ENCODE data around the gene MKX.

The MKX gene

DNA sequence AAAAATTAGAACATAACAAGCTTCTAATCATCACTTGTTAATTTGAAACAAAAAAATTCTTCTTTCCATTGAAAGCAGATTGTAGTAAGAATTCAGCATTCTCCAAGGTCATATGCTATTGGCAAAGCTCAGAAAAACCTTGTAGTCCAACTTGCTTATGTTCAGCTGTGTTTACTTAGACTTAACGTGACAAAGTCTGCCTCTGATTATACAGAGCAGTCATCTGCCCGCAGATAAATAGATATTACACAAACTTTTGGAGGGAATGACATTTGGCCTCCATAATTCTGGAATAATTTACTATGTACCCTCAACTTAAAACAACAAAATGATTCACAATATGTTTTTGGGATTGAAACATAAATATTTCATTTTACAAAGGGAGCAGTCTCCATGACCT is 45.8 kb downstream of the MKX start:
- H3K27ac ChIP-seq, result no peak overlapping the region
- DNase-seq (ENCODE audit: low spot score), result no peak
- ChIA-PET CTCF (no interaction called here), POLR2A (ENCODE audit: low non-redundant PET) (no interaction called here)
- TF ChIP-seq, protein P1, sequence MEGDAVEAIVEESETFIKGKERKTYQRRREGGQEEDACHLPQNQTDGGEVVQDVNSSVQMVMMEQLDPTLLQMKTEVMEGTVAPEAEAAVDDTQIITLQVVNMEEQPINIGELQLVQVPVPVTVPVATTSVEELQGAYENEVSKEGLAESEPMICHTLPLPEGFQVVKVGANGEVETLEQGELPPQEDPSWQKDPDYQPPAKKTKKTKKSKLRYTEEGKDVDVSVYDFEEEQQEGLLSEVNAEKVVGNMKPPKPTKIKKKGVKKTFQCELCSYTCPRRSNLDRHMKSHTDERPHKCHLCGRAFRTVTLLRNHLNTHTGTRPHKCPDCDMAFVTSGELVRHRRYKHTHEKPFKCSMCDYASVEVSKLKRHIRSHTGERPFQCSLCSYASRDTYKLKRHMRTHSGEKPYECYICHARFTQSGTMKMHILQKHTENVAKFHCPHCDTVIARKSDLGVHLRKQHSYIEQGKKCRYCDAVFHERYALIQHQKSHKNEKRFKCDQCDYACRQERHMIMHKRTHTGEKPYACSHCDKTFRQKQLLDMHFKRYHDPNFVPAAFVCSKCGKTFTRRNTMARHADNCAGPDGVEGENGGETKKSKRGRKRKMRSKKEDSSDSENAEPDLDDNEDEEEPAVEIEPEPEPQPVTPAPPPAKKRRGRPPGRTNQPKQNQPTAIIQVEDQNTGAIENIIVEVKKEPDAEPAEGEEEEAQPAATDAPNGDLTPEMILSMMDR (conservative IDR thresholded peaks at IDR 0.05; ENCODE audit: low read depth), result no peak

DNA sequence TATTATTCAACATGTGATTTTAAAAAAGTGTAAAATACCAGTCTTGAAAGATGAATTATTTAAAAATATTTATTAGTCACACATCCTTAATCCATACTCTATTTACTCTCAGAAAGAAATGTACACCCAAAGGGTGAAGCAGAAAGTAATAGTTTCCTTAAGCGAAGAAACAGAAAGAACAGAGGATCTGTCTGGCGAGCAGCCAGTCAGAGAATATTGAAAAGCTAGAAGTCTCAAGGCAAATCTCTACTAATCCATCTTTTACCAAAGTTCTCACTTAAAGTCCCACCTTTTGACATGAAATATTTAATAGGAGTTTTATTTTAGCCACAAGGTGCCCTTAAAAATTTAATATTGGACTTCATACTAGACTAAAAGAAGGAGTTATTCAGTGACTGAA is 46.7 kb downstream of the MKX start:
- no peak for DNase-seq (ENCODE audit: low spot score)
- TF ChIP-seq, protein P1 (conservative IDR thresholded peaks at IDR 0.05; ENCODE audit: low read depth), result no peak
- CTCF ChIA-PET, result no interaction called here
- no peak overlapping the region for H3K27ac ChIP-seq
- POLR2A ChIA-PET (ENCODE audit: low non-redundant PET), result no interaction called here

DNA sequence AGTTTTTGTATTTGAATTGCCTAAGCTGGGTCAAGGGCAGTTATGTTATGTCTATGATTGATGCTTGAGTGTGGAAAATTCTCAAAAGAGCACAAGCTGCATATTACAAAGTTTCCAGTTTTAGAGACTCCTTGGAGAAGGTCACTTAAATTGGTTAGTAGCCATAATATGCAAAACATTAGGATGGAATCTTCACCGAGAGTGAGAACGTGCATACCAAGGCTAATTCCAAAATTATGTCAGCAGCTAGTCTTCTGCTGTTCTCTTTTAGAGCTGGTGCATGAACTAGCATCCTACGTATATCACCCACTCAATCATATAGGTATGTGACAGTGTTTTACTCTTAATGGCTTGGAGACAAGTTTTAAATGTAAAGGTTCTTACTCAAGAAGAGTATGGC is 49.2 kb downstream of the MKX start:
- CTCF ChIA-PET, result no interaction called here
- TF ChIP-seq, protein P1 (conservative IDR thresholded peaks at IDR 0.05; ENCODE audit: low read depth), result no peak

DNA sequence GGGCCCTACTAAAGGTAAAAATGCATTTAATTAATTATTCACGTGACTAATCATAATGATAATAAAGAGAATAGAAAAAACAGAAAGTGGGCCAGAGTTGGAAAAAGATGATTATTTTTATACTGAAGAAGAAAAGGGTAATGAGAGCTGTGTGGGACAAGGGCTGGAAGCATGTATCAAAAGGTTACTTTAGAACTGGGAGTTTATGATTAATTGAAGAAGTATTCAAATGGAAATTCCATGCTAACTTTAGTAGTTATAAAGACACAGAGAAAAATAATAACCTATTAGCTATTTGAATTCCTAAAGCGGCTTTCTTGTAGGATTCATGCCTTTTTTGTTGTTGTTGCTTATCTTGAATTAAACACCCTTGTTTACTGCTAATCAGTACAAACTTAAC is 49.9 kb downstream of the MKX start:
- ChIA-PET POLR2A (ENCODE audit: low non-redundant PET) (no interaction called here), CTCF (interaction anchor here (0.6 kb wide), 1 partner anchor 18 kb away, joined by 4 read pairs; no protein-coding TSS in a partner anchor)
- H3K27ac ChIP-seq, result no peak overlapping the region
- TF ChIP-seq, protein P1 (conservative IDR thresholded peaks at IDR 0.05; ENCODE audit: low read depth), result no peak
- no peak for DNase-seq (ENCODE audit: low spot score)

More for the DNA sequence above, 49.2 kb downstream of the MKX start:
- no peak for DNase-seq (ENCODE audit: low spot score)
- POLR2A ChIA-PET (ENCODE audit: low non-redundant PET), result no interaction called here
- H3K27ac ChIP-seq, result no peak overlapping the region

DNA sequence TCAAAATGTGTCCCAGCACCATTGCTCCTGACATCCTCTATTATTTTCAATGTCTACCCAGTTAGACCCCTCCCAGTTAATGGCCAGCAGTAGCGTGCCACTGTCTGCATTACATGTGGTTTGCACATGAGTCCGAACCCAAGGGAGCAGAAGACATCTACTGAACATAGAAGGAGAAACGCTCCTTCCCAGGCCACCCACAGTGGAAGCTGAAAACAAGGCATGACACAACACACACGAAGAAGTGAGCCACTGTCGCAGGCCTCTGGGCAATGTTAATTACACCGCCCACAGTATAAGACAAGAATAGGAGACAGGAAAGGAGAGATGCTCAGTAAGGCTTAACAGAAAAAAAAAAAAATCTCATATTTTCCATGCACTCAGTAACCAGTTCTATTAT is 50.5 kb downstream of the MKX start:
- ChIA-PET CTCF (interaction anchor here (0.6 kb wide), 1 partner anchor 18 kb away, joined by 4 read pairs; no protein-coding TSS in a partner anchor), POLR2A (ENCODE audit: low non-redundant PET) (no interaction called here)

DNA sequence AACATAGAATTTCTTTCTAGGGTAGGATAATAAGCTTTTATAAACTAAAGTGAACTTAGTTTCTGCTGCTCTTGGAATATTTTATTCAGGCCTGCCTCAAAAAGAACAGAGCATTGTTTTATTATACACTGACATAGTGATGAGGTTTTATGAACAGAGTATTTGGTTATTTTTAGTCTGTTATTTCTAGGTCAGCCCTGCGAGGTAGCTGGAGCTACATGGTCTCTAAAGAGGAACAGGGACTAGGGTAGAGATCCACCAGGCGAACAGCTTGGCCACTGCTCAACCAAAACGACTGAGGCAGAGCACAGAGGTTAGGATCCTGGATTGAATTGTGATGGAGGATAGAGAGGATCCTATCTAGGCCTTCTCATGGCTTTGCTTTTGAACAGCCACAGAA is 53.0 kb downstream of the MKX start:
- H3K27ac ChIP-seq, result no peak overlapping the region
- TF ChIP-seq, protein P1 (conservative IDR thresholded peaks at IDR 0.05; ENCODE audit: low read depth), result no peak
- no peak for DNase-seq (ENCODE audit: low spot score)
- ChIA-PET POLR2A (ENCODE audit: low non-redundant PET) (no interaction called here), CTCF (no interaction called here)

More for the DNA sequence above, 50.5 kb downstream of the MKX start:
- TF ChIP-seq, protein P1 (conservative IDR thresholded peaks at IDR 0.05; ENCODE audit: low read depth), result no peak
- no peak for DNase-seq (ENCODE audit: low spot score)
- no peak overlapping the region for H3K27ac ChIP-seq

DNA sequence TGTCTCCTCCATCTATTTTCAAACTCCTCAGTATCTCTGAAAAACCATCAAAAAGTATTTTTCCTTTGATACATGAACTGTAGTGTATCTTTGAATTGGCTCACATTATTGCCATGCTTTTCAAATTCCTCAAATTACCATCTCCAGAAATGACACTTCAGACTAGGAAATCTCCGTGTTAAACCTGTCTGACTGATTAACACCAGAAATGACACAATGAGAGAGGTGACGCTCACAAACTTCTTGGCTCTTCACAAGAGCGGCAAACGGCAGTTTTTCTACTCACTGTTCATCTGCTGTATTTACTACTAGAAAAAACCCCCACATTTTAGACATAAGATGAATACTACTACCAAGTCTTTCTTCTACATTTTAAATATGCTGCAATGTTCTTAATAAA is 56.6 kb downstream of the MKX start:
- ChIA-PET POLR2A (ENCODE audit: low non-redundant PET) (no interaction called here), CTCF (no interaction called here)
- H3K27ac ChIP-seq, result no peak overlapping the region
- DNase-seq (ENCODE audit: low spot score), result no peak
- TF ChIP-seq, protein P1 (conservative IDR thresholded peaks at IDR 0.05; ENCODE audit: low read depth), result no peak

All from RWPE1 (cell line).